ENCODE results near the gene FKRP.

GRCh38 chr19:46731007-46731501 is 14.8 kb upstream of the FKRP start:
- TF ChIP-seq CTCF (IDR thresholded peaks at IDR 0.05) (no peak), POLR2A (IDR thresholded peaks at IDR 0.05) (no peak)

All from heart left ventricle (tissue), 13 donors.